Small intestine (tissue), 7 donors: ENCODE results near the gene F3. TPM values are rescaled to one million over a fixed set of nuclear protein-coding genes. Genes with fewer than 3 reads are reported as not detected.

Experiments used
- DNase-seq, 2 donors: peaks; one replicate each; pipeline versions ENCODE4 v3.0.0 to v3.0.0-alpha.2; 2013
- FAIRE-seq: peaks from 2 replicates; lab custom pipeline; 2012; peaks lifted over from hg19 to GRCh38; lab: Jason Lieb, UNC
- H3K27ac ChIP-seq, 3 donors: one replicate each; pipeline ENCODE4 v1.5.1; 2013; ENCODE audit warnings: low read length in 2 of 3, mild to moderate bottlenecking in 2 of 3, control low read depth in 1 of 3, inconsistent platforms in 1 of 3, low read depth in 1 of 3, moderate library complexity in 1 of 3
- H3K27me3 ChIP-seq, 3 donors: one replicate each; pipeline ENCODE4 v1.6.1; 2013; ENCODE audit warnings: low read length in 3 of 3, inconsistent platforms in 1 of 3; ENCODE audit not compliant: control insufficient read depth in 3 of 3, insufficient read depth in 3 of 3
- H3K36me3 ChIP-seq, 3 donors: one replicate each; pipeline ENCODE4 v1.6.1; 2013; ENCODE audit warnings: low read length in 3 of 3, inconsistent platforms in 1 of 3, low read depth in 1 of 3, mild to moderate bottlenecking in 1 of 3, moderate library complexity in 1 of 3; ENCODE audit not compliant: control insufficient read depth in 3 of 3, insufficient read depth in 2 of 3
- H3K4me1 ChIP-seq, 3 donors: one replicate each; pipeline ENCODE4 v1.6.1; 2013; ENCODE audit warnings: low read length in 2 of 3, inconsistent platforms in 1 of 3, low read depth in 1 of 3, mild to moderate bottlenecking in 1 of 3, moderate library complexity in 1 of 3; ENCODE audit not compliant: control insufficient read depth in 3 of 3, insufficient read depth in 2 of 3
- H3K4me3 ChIP-seq, 3 donors: one replicate each; pipeline ENCODE4 v1.5.1; 2013; ENCODE audit warnings: low read length in 3 of 3, control low read depth in 1 of 3, inconsistent platforms in 1 of 3, low read depth in 1 of 3, mild to moderate bottlenecking in 1 of 3, moderate library complexity in 1 of 3
- H3K9me3 ChIP-seq, 2 donors: one replicate each; pipeline ENCODE4 v1.6.1; 2013; ENCODE audit warnings: low read depth in 1 of 2, low read length in 1 of 2; ENCODE audit not compliant: control insufficient read depth in 2 of 2, insufficient read depth in 1 of 2
- WGBS, 3 donors: extraction: QIAGEN DNeasy Blood & Tissue Kit; methylation state at CpG; one replicate each; pipeline ENCODE4 v1.1.7; 2013; 5-methylcytosine and 5-hydroxymethylcytosine counted together
- polyA plus RNA-seq, 4 donors: library from polyadenylated mRNA; stranded (reverse) in 3 of 4; unstranded in 1 of 4; fragments of 200-250 nt in 3 of 4; fragments of 120-200 nt in 1 of 4; gene quantifications; one replicate each; pipeline versions ENCODE4 v1.2.1 to v1.2.3, GENCODE V29; 2013
- donor health status: healthy with polysubstance abuse.
- donor health status: control.
- donor health status: control.
- donor health status: Bipolar disorder and iron deficiency.
- donor health status: healthy.

F3 gene
- polyA plus RNA-seq, 4 donors, result 11.0 to 55.4 (median 18.6) TPM

DNA sequence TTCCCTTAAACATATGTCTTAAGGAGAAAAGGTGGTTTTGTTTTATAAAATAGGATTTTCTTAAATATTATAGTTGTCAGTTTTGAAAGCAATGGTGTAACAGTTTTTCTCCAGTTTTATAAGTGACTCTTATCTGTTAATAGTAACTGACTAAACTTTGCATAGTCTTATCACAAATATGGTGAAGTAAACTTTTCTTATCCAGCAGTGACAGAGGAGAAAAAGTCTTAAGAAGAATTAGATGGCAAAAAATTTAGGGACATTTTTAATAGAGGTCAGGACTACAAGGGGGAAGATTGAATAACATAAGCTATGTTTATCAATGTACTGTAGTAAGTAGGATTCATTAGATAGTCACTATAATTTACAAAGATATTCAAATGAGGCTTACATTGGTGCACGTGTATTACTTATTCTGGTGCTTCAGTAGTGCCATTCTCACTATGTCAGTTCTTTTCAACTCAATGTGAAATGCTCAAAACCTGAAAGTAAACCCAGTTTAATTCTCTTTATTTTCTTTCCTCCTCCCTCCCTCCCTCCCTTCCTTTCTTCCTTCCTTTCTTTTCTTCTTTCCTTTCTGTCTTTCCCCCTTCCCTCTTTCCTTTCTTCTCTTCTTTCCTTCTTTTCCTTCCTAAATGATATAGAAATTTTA lies 26.1 kb downstream of the F3 start:
- H3K9me3 ChIP-seq, result no peaks in the 10 kb centered on the region
- H3K4me3 ChIP-seq, result no peak overlapping the region
- peaks cover 0 to 4% (median 3%) of the 10 kb centered on the region in 3 donors for H3K36me3 ChIP-seq
- DNase-seq (no peak), FAIRE-seq (peak; percentile 23)
- H3K27me3 ChIP-seq, result no peaks in the 10 kb centered on the region
- H3K27ac ChIP-seq, result no peak overlapping the region
- peaks cover 0 to 4% (median 0%) of the 10 kb centered on the region in 3 donors for H3K4me1 ChIP-seq
- WGBS, 3 donors, result 73 to 89% (median 79%) methylated on average over 1 of the region's 1 CpG

DNA sequence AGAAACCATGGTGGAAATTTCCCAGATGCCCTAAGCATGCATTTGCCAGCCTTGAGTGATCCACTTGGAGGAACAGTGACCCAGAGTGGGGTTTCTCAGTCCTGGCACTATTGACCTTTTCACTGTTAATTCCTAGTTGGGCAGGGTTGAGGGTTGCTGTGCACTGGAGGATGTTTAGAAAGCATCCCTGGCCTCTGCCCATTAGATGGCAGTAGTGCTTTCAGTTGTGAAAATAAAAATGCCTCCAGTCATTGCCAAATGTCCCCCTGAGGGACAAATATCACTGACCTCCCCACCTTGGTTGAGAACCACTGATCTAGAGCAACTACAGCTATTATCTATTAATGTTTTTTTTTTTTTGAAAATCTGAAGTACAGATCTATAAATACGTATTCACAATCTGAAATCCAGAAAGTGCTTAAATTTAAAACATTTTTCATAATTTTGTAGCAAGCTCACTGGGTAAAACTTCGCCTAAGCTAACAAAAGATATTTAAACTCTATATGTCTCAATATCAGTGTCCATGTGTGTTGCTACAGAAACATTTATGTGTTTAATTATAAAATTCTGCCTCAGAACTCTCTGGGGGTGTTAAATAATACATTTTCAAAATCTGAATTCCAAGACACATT lies 27.3 kb downstream of the F3 start:
- Histone ChIP-seq H3K36me3 (no peaks in the 10 kb centered on the region), H3K4me3 (no peak overlapping the region), H3K27ac (no peak overlapping the region), H3K4me1 (peaks cover 0 to 4% (median 0%) of the 10 kb centered on the region in 3 donors), H3K9me3 (no peaks in the 10 kb centered on the region), H3K27me3 (no peaks in the 10 kb centered on the region)
- FAIRE-seq, result no peak
- DNase-seq, result peak; percentile 44 to 50
- WGBS, 3 donors, result 78 to 92% (median 78%) methylated on average over 2 of the region's 2 CpGs

DNA sequence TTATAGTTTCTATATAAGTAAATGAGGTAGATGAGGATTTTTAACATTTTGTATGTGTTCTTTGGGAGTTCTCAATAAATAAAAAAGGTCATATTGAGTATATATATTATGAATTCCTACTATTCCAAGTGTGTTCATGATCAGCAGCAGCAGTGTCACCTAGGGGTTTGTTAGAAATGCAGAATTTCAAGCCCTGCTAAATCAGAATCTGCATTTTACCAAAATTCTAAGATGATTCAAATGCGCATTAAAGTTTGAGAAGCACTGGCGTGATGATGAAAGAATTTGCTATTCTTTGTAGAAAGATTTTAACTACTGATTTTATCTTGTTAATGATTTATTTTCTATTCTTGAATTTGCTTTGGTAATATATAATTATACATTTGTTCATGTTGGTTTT lies 28.7 kb downstream of the F3 start:
- WGBS, 3 donors, result 96 to 99% (median 97%) methylated on average over 2 of the region's 2 CpGs
- no peak for DNase-seq

DNA sequence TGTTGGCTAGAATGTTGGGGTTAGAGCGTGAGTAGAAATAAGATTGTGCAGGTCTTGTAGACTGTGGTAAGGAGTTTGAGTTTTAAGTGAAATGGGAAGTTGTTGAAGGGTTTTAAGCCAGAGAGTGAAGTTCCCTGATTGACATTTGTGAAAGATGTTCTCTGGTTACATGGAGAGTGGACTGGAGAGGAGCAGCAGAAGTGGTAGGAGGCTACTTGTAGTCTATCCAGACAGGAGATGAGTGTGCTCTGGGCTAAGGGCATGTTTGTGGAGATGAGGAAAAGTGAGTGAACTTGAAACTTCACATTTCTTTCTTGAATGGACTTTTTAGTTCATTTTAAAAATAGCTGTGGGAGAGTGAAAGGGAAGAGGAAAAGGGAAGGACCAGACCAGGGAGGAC lies 37.0 kb downstream of the F3 start:
- WGBS, 3 donors, result 94 to 97% (median 94%) methylated on average over 1 of the region's 1 CpG
- Histone ChIP-seq H3K27ac (no peak overlapping the region), H3K4me3 (no peak overlapping the region), H3K9me3 (no peaks in the 10 kb centered on the region), H3K36me3 (peaks cover 2 to 12% (median 12%) of the 10 kb centered on the region in 3 donors), H3K4me1 (no peaks in the 10 kb centered on the region), H3K27me3 (no peaks in the 10 kb centered on the region)
- DNase-seq (no peak), FAIRE-seq (no peak)

More for the DNA sequence above, 28.7 kb downstream of the F3 start:
- Histone ChIP-seq H3K4me1 (peaks cover 0 to 4% (median 0%) of the 10 kb centered on the region in 3 donors), H3K36me3 (no peaks in the 10 kb centered on the region), H3K27me3 (no peaks in the 10 kb centered on the region), H3K4me3 (no peak overlapping the region), H3K9me3 (no peaks in the 10 kb centered on the region), H3K27ac (no peak overlapping the region)
- FAIRE-seq, result no peak

DNA sequence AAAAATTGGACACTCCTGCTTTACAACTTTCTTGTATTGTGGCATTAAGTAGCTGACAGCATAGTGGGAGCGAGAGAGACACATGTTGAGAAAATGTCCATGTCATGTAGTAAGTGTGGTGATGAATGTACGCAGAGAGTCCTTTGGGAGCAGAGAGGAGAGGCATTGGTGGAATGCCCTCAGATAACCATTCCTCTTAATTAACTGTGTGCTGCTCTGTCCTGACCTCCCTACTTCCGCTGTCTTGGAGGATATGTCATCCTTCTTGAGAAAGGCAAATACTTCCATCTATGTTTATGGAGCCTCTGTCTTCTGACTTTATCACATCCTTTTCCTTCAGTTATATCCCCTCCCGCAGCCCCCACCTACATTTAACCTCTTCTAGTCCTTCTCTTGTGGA lies 38.4 kb downstream of the F3 start:
- no peak for DNase-seq
- H3K4me3 ChIP-seq, result no peak overlapping the region
- no peaks in the 10 kb centered on the region for H3K9me3 ChIP-seq
- H3K36me3 ChIP-seq, result peaks cover 2 to 14% (median 12%) of the 10 kb centered on the region in 3 donors
- no peak overlapping the region for H3K27ac ChIP-seq
- 83 to 94% (median 92%) methylated on average over 4 of the region's 4 CpGs for WGBS, 3 donors
- no peaks in the 10 kb centered on the region for H3K27me3 ChIP-seq
- no peaks in the 10 kb centered on the region for H3K4me1 ChIP-seq
- FAIRE-seq, result no peak

DNA sequence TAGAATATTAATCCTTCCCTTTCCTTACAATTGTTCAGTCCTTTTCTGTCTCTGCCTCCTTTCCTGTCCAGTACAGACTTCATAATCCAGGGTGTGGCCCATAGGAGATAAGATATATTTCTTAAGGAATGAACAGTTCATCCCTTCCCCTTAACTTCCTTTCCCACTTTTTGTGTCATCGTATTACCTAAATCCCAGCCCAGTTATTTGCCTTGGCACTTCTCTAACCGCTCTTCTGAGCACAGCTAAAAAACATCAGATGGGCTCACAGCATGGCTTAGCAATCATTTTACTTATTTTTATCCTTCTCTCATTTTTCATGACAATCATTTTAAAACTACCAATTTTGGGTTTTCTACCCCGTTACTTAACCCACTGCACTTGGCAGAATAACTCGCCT lies 39.6 kb downstream of the F3 start:
- no peak overlapping the region for H3K27ac ChIP-seq
- no peak for DNase-seq
- 88 to 91% (median 88%) methylated on average over 4 of the region's 4 CpGs for WGBS, 3 donors
- no peaks in the 10 kb centered on the region for H3K4me1 ChIP-seq
- H3K9me3 ChIP-seq, result no peaks in the 10 kb centered on the region
- no peak overlapping the region for H3K4me3 ChIP-seq
- FAIRE-seq, result no peak
- H3K36me3 ChIP-seq, result peaks cover 2 to 14% (median 12%) of the 10 kb centered on the region in 3 donors
- H3K27me3 ChIP-seq, result no peaks in the 10 kb centered on the region

DNA sequence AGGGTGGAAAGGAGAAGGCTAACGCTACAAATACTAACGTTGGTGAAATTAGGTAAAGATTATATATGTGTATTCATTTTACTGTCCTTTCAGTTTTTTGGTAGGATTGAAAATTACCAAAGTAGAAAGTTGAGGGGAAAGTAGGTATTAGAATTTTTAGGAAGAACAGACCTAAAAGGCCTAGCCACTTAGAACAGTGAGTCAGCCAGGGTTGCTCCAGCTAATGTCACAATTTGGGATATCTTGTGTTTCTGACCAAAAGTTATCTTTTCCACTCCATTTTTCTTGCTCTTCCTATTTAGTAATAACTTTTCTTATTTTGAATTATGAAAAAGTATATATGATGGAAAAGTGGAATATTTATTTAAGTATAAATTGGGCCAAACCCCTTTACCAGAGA lies 40.1 kb downstream of the F3 start:
- H3K9me3 ChIP-seq, result no peaks in the 10 kb centered on the region
- no peak overlapping the region for H3K27ac ChIP-seq
- DNase-seq (no peak), FAIRE-seq (no peak)
- H3K27me3 ChIP-seq, result no peaks in the 10 kb centered on the region
- no peak overlapping the region for H3K4me3 ChIP-seq
- 90 to 93% (median 91%) methylated on average over 2 of the region's 2 CpGs for WGBS, 3 donors
- peaks cover 1 to 14% (median 12%) of the 10 kb centered on the region in 3 donors for H3K36me3 ChIP-seq
- H3K4me1 ChIP-seq, result no peaks in the 10 kb centered on the region

DNA sequence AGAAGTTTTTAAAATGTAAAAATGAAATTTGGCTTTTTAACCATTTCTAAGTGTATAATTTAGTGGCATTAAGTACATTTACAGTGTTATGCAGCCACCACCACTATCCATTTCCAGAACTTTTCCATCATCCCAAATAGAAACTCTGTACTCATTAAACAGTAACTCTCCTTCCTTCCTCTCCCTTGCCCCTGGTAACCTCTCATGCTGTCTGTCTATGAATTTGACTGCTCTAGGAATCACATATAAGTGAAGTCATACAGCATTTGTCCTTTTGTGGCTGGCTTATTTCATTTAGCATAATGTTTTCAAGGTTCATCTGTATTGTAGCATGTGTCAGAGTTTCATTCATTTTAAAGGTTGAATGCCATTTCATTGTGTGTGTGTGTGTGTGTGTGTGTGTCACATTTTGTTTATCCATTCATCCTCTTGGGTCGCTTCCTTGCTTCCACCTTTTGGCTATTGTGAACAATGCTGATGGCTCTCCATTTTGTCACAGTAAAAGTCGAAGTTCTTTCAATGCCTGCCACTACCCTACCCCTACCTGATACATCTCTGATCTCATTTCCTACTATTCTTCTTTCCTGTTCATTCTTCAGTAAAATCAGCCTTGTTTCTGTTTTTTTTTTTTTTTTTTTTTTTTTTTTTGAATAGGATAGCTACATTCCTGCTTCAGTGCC lies 45.3 kb downstream of the F3 start:
- no peaks in the 10 kb centered on the region for H3K27me3 ChIP-seq
- no peaks in the 10 kb centered on the region for H3K4me1 ChIP-seq
- H3K27ac ChIP-seq, result no peak overlapping the region
- DNase-seq (no peak), FAIRE-seq (no peak)
- peaks cover 0 to 11% (median 6%) of the 10 kb centered on the region in 3 donors for H3K36me3 ChIP-seq
- WGBS, 3 donors, result 87 to 98% (median 98%) methylated on average over 2 of the region's 2 CpGs
- no peak overlapping the region for H3K4me3 ChIP-seq
- no peaks in the 10 kb centered on the region for H3K9me3 ChIP-seq
